Pons (tissue), 1 donor: ENCODE measurements around the gene AGAP3.
A peak's percentile ranks its signal among the peaks of the same experiment; 100 is the strongest.

Source experiments
- DNase-seq: peaks from one replicate; pipeline ENCODE4 v3.0.0-alpha.2; 2016; ENCODE audit warnings: low spot score

AGAP3 gene

GRCh38 chr7:151109094-151110048, 23.1 kb downstream of the AGAP3 start:
- no peak for DNase-seq

DNA sequence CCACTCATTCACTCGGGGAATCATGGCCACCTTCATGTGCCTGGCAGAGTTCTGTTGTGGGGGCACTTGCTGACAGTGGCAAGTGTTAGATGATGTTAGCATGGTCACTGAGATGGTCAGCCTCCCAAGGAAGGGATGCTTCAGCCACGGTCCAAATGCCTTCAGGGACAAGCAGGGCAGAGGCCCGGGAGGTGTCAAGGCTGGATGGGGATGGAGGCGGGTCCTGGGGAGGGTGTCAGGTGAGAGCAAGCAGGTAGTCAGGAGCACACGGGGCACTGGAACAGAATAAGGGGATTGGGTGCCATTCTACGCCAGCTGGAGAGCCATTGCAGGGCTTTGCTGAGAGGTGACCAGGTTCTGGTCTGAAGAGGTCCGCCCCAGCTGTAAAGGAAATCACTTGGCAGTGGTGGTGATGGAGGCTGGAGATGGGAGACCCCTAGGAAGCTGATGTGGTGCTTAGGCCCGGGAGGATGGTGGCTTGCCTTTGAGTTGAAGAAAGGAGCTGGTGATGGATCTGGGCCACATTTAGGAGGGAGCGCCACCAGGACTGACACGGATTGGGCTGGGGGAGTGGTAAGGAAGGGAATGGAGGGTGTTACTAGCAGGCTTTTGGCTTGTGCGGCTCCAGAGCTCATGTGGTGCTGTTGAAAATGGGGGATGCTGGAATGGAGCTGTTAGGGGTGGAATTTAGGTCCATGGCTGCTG, 24.1 kb downstream of the AGAP3 start:
- no peak for DNase-seq

- peak; percentile 70 for DNase-seq
Observed at GRCh38 chr7:151110941-151111645, 24.8 kb downstream of the AGAP3 start.

DNA sequence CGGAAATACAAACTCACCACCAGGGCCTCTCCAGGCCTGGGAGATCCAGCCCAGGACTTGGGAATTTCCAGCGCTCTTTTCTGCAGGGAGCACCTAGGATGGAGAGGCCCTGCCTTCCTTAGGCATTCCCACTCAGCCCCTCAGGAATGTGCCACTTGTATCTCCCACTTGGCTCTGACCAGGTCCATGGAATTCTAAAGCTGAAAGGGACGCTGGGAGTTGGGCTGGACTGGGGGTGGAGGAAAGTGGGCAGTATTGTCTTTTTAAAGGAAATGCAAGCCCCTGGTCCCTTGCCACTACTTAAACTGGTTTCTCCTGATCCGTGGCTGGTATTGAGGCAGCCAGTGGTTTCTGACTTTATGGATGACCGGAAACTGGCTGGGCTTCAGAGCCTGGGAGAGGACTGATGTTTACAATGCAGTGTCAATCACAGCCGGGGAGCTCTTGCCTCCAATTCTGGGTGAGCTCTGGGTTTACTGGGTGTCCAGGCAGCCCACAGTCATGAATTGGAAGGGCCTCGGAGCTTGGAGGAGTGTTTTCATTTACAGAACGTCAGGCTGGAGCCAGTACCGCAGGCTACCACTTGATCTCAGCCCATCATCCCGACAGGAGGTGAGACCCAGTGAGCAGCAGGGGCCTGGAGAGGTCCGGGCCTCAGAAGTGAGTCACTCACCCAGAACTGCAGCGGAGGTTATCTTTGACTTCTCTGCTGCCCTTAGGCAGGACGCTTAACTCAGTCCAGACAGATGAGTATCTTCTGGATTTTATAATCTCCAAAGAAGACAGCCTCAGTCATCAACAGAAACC, 27.3 kb downstream of the AGAP3 start:
- DNase-seq: peak; percentile 37

DNA sequence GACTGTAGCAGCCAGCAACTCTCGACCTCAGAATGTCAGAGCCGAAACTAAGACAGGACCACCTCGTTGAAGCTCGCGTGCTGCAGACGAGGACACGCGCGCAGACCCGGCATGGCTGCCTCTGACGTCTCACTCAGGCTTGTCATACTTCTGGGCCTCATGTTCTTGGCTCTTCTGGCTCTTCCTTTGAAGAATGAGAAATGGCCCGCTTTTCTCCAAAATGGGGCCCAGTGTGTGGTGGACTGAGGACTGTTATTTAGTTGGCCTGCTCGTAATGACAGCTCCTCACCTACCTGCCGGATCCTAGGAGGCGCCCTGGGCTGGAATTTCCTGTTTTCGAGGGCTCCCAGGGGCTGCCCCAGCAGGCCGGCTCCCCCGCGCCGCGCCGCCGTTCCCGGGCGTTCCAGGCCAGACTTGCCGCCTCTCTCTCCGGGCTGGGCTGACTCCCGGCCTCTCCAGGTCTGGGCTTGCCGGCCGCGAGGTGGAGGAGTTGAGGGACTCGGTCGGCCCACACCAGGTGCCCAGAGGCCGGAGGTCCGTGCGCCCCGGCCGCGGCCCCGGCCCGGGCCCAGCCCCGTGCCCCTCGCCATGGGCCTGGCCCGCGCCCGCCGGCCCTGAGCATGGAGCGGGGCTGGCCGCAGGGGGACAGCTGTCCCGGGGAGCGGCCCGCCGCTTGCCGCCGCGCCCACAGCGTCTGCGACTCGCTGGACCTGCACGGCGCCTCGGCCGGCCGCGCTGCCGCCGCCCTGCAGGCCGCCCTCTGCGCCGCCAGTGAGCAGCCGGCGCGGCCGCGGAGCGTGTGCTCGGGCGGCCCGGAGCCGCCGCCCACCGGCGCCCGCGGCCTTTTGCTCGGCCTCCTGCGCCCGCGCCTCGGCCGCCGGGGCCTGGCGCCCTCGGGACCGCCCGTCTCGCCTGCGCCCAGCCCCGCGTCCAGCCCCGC, 28.1 kb downstream of the AGAP3 start:
- no peak for DNase-seq

GRCh38 chr7:151115121-151115835, 29.0 kb downstream of the AGAP3 start:
- DNase-seq: no peak

DNA sequence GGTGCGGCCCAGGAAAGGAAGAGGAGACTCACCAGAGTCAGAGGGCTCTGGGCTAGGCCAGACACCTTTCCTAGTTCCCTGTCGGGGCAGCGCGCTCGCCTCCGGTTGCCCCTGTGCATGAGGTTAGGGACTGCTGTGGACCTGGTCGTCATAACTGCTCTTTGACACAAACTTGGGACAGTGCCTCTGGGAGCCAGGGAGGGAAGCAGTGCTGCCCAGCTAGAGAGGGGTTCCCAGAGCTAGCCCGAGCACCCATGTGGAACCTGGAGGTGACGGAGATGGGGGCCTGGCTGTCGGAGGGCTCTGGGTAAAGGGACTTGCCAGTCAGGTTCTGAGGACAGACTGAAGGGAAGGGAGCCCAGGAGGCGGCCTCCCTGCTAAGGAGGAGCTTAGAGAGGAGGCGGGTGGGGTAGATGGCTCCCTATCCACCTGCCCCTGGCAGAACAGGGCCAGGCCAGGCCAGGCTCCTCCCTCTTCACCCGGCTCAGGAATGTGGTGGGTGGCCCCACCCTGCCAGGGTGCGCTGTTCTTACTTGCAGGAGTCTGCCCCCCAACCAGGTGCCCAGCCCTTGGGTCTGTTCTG, 29.7 kb downstream of the AGAP3 start:
- DNase-seq: no peak

DNA sequence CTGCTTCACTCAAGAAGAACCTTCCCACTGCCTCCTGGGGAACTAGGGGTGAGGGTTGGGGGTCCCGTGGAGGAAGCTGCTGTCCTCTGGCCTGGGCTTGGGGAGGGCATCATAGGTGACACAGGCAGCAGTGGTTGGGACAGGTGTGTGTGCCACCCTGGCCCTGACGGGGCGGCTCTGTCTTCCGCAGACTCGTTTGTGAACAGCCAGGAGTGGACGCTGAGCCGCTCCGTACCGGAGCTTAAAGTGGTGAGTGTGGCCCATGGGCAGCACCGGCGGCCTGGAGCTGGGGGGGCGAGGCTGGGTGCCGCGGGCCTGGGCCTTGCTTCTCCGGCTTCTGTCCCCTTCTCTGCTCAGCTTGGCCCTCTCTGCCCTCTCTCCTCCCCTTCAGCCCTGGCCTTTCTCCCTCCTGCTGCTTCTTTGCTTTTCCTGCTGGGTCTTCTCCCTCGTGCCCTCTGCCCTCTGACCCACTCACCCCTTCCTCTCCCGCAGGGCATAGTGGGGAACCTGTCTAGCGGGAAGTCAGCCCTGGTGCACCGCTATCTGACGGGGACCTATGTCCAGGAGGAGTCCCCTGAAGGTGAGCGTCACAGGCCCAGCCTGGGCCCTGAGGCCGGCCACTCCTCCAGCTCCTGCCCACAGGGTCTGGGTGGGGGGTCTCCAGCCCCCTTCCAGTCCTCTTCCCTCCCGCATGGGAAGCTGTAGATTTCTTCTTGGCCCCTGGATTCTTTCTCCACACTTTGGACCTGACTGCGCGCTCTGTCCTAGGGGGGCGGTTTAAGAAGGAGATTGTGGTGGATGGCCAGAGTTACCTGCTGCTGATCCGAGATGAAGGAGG, 30.5 kb downstream of the AGAP3 start:
- DNase-seq: no peak

- no peak for DNase-seq
Observed at GRCh38 chr7:151117565-151117964, 31.3 kb downstream of the AGAP3 start.

GRCh38 chr7:151118108-151119054, 32.1 kb downstream of the AGAP3 start:
- no peak for DNase-seq

- no peak for DNase-seq
Observed at GRCh38 chr7:151119055-151119415, 32.8 kb downstream of the AGAP3 start.

DNA sequence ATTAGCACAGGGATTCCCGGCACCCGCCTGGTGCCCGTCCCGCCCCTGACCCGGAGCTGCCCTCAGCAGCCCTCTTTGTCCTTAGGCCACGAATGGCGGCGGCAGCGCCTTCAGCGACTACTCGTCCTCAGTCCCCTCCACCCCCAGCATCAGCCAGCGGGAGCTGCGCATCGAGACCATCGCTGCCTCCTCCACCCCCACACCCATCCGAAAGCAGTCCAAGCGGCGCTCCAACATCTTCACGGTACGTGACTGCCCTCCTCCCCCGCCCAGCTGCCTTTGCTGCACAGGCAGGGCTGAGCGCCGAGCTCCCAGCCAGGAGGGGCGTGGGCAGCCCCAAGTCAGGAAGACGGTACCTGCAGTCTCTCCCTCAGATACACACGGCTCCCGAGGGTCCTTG, 33.6 kb downstream of the AGAP3 start:
- DNase-seq: no peak

- peak; percentile 32 for DNase-seq
Observed at GRCh38 chr7:151120896-151121295, 34.6 kb downstream of the AGAP3 start.

GRCh38 chr7:151121380-151122170, 35.3 kb downstream of the AGAP3 start:
- no peak for DNase-seq

DNA sequence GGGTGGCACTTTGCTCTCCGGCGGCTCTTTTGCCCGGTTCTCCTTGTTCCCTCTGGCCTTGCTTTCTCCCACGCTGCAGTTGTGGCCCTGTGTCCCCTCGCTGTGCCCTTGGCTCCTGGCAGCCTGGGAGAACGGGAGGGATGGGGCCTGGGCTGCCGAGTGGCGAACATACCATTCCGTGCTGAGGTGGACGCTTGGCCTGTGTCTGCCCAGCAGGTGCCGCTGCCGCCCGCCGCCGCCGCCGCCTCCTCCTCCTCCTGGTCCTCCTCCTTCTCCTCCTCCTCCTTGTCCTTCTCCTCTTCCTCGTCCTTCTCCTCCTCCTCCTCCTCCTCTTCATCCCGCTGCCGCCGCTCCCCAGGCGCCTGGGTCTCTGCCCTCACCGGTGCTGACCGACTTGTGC, 36.0 kb downstream of the AGAP3 start:
- DNase-seq: no peak

GRCh38 chr7:151122796-151123157, 36.5 kb downstream of the AGAP3 start:
- no peak for DNase-seq
